8988T (cell line): ENCODE measurements around the gene NINJ2.

Experiments
- DNase-seq: peaks from one replicate; pipeline ENCODE4 v3.0.0; 2011

The NINJ2 gene

GRCh38 chr12:522692-523378, 140.4 kb downstream of the NINJ2 start:
- no peak for DNase-seq

GRCh38 chr12:520119-520518, 143.1 kb downstream of the NINJ2 start:
- DNase-seq = no peak

- no peak for DNase-seq
These were observed 145.7 kb downstream of the NINJ2 start for GRCh38 chr12:517538-517937.
